ENCODE data around the gene CAPRIN1. TPM values are rescaled to one million over a fixed set of nuclear protein-coding genes. Genes with fewer than 3 reads are reported as not detected.

Gene CAPRIN1
- total RNA-seq, 4 donors from 2014 or later, result 89.6 to 126 (median 103) TPM

DNA sequence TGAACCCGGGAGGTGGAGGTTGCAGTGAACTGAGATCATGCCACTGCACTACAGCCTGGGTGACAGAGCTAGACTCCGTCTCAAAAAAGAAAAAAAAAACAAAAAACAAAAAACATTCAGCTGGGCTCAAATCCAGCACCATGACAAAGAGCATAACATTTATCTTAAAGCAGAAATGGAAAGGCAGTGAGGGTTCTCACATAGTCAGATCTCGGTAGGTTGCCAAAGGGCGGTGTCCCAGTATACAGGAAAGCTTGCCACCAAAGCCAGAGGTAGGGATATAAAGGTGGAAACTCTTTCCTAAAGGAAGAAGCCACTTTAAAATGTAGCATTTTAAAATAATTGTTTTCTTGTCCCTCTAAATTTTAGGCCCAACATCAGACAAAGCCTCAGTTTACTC is 22.4 kb upstream of the CAPRIN1 start:
- no peak overlapping the region for H3K4me3 ChIP-seq (ENCODE audit: low read depth, poor library complexity, severe bottlenecking)
- no peak for TF ChIP-seq POLR2A (IDR thresholded peaks at IDR 0.05)
- TF ChIP-seq, protein P1, sequence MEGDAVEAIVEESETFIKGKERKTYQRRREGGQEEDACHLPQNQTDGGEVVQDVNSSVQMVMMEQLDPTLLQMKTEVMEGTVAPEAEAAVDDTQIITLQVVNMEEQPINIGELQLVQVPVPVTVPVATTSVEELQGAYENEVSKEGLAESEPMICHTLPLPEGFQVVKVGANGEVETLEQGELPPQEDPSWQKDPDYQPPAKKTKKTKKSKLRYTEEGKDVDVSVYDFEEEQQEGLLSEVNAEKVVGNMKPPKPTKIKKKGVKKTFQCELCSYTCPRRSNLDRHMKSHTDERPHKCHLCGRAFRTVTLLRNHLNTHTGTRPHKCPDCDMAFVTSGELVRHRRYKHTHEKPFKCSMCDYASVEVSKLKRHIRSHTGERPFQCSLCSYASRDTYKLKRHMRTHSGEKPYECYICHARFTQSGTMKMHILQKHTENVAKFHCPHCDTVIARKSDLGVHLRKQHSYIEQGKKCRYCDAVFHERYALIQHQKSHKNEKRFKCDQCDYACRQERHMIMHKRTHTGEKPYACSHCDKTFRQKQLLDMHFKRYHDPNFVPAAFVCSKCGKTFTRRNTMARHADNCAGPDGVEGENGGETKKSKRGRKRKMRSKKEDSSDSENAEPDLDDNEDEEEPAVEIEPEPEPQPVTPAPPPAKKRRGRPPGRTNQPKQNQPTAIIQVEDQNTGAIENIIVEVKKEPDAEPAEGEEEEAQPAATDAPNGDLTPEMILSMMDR (IDR thresholded peaks at IDR 0.05), result no peak
- DNase-seq (ENCODE audit: low spot score in 2 of 2), result peak in 1 of 2 donors; percentile 51
- intact Hi-C loops (cut with DNase I; ENCODE audit: low total_unique reads), result no loop called here
- WGBS, 2 donors, result 44 to 46% methylated on average over 4 of the region's 4 CpGs

- peak in 1 of 2 donors; percentile 57 for DNase-seq (ENCODE audit: low spot score in 2 of 2)
- no peak overlapping the region for H3K4me3 ChIP-seq (ENCODE audit: low read depth, poor library complexity, severe bottlenecking)
- intact Hi-C loops (cut with DNase I; ENCODE audit: low total_unique reads), result no loop called here
- TF ChIP-seq POLR2A (IDR thresholded peaks at IDR 0.05), result no peak
- TF ChIP-seq, protein P1 (IDR thresholded peaks at IDR 0.05), result no peak
- 36 to 48% methylated on average over 1 of the region's 1 CpG for WGBS, 2 donors
These were observed 21.1 kb upstream of the CAPRIN1 start for GRCh38 chr11:34030382-34030781.

GRCh38 chr11:34033399-34033798 is 18.1 kb upstream of the CAPRIN1 start:
- WGBS, 2 donors, result 95 to 100% methylated on average over 2 of the region's 2 CpGs
- TF ChIP-seq, protein P1 (IDR thresholded peaks at IDR 0.05), result no peak
- TF ChIP-seq POLR2A (IDR thresholded peaks at IDR 0.05), result no peak
- no peak for DNase-seq (ENCODE audit: low spot score in 2 of 2)
- no peak overlapping the region for H3K4me3 ChIP-seq (ENCODE audit: low read depth, poor library complexity, severe bottlenecking)
- intact Hi-C loops (cut with DNase I; ENCODE audit: low total_unique reads), result no loop called here

GRCh38 chr11:34034053-34034452 is 17.5 kb upstream of the CAPRIN1 start:
- 67 to 73% methylated on average over 6 of the region's 6 CpGs for WGBS, 2 donors
- H3K4me3 ChIP-seq (ENCODE audit: low read depth, poor library complexity, severe bottlenecking), result no peak overlapping the region
- TF ChIP-seq, protein P1 (IDR thresholded peaks at IDR 0.05), result no peak
- no peak for TF ChIP-seq POLR2A (IDR thresholded peaks at IDR 0.05)
- no peak for DNase-seq (ENCODE audit: low spot score in 2 of 2)
- intact Hi-C loops (cut with DNase I; ENCODE audit: low total_unique reads), result no loop called here

DNA sequence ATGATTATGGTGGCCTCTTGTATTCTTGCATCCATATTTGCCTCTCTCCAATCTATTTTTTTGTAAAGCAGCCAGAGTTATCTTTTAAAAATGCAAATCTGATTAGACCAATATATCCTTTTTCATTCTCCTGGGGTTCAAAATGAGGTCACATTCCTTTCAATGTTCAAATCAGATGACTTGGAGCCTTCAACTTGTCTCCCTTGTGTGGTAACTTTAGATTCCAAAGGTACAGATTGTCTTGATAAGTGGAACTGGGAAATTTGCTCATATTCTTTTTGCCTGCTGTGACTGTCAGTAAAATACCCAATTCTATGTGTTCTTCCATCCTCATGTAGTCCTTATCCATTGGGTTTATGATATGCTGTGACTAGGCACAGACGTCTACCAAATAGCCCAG is 15.1 kb upstream of the CAPRIN1 start:
- H3K4me3 ChIP-seq (ENCODE audit: low read depth, poor library complexity, severe bottlenecking), result no peak overlapping the region
- TF ChIP-seq, protein P1 (IDR thresholded peaks at IDR 0.05), result no peak
- no peak for TF ChIP-seq POLR2A (IDR thresholded peaks at IDR 0.05)
- intact Hi-C loops (cut with DNase I; ENCODE audit: low total_unique reads), result no loop called here
- DNase-seq (ENCODE audit: low spot score in 2 of 2), result no peak
- 84 to 91% methylated on average over 1 of the region's 1 CpG for WGBS, 2 donors

DNA sequence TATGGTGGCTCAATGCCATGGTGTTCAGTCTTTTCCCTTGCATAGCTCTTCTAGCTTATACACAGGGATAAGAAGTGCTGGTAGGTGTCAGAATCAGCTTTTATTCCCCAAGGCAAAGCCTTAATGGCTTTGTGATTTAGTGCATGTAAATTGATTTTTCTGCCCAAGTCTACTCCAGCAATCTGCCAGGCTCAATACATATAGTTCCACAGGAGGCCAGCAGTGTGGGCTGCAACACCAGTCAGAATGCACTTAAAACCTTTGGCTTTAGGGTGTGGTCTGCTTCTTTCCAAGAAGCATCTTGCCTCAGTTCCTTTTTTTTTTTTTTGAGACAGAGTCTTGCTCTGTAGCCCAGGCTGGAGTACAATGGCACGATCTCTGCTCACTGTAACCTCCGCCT is 14.5 kb upstream of the CAPRIN1 start:
- intact Hi-C loops (cut with DNase I; ENCODE audit: low total_unique reads), result no loop called here
- DNase-seq (ENCODE audit: low spot score in 2 of 2), result no peak
- H3K4me3 ChIP-seq (ENCODE audit: low read depth, poor library complexity, severe bottlenecking), result no peak overlapping the region
- TF ChIP-seq, protein P1 (IDR thresholded peaks at IDR 0.05), result no peak
- no peak for TF ChIP-seq POLR2A (IDR thresholded peaks at IDR 0.05)
- WGBS, 2 donors, result 88 to 91% methylated on average over 2 of the region's 2 CpGs
